Endometrium (tissue), 2 donors: ENCODE measurements around the gene CPA2.

Experiments used
- FAIRE-seq: peaks from 2 replicates; lab custom pipeline; 2012; peaks lifted over from hg19 to GRCh38; lab: Jason Lieb, UNC
- donor health status: control.
- donor health status: control.

Gene CPA2

DNA sequence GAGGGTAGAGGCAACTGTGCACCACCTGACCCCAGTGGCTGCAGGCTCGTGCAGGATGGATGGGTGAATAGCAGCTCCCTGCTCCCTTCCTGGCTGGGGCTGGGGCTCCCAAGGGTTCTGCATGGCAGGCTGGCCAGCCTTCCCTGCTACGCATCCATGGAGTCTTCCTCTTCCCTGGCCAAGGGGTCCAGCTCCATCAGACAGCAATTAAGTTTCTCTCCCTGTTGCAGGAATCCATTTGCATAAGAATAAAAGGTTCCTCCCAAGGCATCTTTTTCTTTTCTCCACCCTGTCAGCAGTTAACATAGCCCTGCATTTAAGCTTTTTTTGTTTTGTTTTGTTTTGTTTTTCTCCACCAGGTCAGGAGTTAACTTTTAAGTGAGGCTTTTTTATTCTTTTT is 10.0 kb upstream of the CPA2 start:
- no peak for FAIRE-seq

DNA sequence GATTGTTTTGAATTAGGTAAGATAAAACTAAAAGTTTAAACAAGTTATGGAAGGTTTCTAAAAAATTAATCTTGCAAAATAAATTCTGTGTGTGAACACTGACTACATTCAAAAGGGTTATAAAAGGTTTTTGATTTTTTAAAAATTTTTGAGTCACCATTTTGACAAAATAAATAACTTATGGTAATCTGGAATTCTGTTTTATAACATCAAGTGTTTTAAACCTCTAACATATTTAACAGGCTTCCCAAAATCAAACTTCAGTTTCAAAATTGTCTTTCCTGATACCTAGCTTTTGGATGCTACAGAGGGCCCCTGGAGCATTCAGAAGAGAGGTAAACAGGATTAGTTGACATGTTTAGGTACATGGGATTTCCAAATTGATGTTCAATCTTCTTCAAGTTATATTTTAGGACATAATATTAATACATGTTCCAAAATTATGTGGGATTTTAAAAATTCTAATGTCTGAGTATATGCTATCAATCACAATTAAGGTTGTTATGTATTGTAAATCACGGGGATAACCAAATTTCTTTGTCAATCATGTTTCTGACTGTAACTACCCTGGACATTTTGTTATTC is 8.1 kb upstream of the CPA2 start:
- no peak for FAIRE-seq

DNA sequence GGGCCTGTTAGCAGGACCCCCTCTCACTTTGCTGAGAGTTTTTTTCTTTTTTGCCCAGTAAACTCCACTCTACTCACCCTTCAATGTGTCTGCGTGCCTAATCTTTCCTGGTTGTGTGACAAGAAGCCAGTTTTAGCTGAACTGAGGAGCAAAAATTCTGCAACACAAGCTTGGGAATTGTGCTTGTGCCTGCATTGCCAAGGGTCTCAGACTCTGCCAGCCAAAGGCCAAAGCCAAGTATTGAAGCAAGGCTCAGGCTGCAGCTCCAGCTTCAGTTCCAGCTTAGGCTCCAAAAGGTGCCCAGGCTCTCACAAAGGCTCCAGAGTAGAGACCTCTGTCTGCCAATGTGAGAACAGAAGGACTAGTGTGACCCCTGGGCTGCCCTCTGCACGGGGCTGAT is 4.2 kb upstream of the CPA2 start:
- FAIRE-seq: no peak

DNA sequence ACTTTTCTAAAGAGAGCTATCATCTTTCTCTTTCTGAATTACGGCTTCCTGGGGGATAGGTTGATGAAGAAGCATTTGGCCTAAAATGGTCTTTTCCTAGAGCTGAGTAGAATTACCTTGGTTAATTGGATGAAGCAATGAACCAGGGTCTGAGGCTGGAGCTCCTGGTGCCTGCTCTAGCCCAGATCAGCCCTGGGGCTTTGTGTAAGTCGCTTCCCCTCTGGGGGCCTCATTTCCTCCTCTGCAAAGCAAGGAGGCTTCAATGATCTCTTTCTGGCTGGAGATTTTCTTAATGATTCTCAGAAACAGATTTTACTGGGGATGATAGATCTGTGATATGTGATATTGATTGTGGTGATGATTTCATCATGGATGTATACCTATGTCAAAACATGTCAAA is 3.5 kb upstream of the CPA2 start:
- FAIRE-seq: no peak

DNA sequence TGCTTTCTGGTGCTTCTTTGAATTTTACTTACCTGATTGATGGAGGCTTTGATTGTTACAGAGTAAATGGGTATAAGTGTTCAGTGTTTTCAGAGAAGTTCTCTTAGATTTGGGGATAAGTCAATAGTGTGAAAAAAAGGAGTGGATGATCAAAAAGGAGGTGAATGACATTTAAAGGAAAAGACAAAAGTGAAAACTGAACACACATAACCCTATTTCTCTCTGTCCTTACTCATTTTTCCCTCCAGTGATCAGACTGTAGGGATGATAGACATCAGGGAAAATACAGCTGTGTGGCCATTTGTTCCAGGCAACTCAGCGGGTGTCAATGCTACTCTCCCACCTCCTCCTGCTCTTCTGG is 278 bp downstream of the CPA2 start:
- FAIRE-seq: no peak

DNA sequence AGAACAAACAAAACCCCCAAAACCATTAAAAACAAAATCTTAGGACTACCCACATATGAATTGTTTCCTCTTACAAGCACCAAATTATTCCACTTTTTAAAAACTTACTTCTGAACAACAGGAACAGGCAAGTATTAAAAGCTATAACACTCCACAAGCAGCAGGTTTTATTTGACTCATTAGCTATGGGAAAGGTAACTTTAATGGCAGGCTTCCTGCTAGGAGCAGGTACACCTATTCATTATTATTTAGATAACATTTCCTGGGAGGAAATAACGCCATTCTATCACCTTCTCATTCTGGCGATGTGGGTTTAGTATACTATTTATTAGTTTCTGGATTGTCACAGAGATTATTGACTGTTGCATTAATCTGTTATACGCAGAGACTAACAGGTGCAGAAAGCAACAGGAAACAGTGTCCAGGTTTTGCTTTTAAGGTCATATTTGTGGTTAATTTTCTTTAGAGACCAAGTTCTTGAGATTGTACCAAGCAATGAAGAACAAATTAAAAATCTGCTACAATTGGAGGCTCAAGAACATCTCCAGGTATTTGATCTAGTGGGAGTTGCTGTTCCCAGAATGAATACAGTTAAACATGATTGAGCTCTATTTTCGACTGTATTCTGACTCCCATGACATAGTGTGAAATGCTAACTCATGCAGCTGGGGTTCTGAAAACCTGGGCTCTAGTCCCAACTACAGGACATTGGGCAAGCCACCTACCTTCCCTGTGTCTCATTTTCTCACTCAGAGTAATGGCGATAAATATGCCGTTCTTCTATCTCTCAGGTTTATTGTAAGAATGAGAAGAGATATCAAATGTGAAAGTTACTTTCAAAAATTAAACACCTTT is 2.0 kb downstream of the CPA2 start:
- FAIRE-seq: no peak

DNA sequence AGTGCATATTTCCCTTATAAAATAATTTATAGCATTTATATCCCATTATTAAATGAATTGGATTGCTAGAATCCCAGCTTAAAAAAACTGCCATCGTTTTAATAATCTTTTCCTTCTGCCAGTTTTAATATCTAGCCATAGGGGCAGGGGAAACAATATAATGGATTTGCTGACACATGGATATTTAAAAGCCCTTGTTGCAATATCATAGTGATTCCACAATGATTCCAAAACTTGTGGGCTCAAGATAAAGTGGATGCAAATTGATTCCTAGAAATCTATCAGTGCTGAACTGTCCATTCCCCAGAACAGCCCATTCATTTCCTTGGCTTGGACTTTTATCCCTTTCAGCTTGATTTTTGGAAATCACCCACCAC is 2.6 kb downstream of the CPA2 start:
- no peak for FAIRE-seq

DNA sequence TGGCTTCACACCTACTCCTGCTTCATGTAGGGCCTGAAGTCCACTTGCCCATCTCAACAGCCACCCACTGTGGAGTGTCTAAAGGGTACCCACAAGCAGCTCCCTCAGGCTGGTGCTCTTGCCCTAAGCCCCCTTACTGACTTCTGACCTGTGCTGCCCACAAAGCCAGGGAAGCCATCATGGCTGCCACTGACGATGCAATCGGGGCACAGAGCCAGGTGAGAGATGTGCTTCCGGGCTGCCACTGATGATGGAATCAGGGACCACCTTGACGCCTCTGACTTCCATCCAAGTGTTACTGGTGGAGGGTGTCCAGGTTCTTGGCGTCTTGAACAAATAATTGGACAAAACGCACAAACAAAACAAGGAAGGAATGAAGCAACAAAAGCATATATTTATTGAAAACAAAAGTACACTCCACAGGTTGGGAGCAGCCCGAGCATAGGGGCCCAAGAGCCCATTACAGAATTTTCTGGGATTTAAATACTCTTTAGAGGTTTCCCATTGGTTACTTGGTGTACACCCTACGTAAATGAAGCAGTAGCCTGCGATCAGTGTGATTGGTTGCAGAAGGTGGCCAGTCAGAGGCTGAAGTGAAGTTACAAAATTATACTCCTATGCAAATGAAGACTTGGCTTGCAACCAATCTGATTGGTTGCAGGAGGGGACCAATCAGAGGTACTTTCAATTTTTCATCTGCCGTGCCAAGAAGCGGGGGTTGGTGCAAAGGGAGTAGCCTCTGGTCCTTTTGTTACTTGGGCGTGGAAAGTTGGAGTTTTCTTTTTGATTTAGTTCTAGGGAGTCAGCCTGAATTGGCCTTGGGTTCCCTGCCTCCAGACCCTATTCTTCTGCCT is 4.5 kb downstream of the CPA2 start:
- FAIRE-seq: no peak

- no peak for FAIRE-seq
These were observed 5.9 kb downstream of the CPA2 start for GRCh38 chr7:130272381-130273080.

GRCh38 chr7:130273081-130273932 is 6.6 kb downstream of the CPA2 start:
- no peak for FAIRE-seq

- FAIRE-seq: no peak
These were observed 7.2 kb downstream of the CPA2 start for GRCh38 chr7:130273933-130274255.

GRCh38 chr7:130274296-130274695 is 7.6 kb downstream of the CPA2 start:
- no peak for FAIRE-seq

GRCh38 chr7:130274983-130275591 is 8.4 kb downstream of the CPA2 start:
- FAIRE-seq: no peak

- no peak for FAIRE-seq
These were observed 9.2 kb downstream of the CPA2 start for GRCh38 chr7:130275826-130276297.

DNA sequence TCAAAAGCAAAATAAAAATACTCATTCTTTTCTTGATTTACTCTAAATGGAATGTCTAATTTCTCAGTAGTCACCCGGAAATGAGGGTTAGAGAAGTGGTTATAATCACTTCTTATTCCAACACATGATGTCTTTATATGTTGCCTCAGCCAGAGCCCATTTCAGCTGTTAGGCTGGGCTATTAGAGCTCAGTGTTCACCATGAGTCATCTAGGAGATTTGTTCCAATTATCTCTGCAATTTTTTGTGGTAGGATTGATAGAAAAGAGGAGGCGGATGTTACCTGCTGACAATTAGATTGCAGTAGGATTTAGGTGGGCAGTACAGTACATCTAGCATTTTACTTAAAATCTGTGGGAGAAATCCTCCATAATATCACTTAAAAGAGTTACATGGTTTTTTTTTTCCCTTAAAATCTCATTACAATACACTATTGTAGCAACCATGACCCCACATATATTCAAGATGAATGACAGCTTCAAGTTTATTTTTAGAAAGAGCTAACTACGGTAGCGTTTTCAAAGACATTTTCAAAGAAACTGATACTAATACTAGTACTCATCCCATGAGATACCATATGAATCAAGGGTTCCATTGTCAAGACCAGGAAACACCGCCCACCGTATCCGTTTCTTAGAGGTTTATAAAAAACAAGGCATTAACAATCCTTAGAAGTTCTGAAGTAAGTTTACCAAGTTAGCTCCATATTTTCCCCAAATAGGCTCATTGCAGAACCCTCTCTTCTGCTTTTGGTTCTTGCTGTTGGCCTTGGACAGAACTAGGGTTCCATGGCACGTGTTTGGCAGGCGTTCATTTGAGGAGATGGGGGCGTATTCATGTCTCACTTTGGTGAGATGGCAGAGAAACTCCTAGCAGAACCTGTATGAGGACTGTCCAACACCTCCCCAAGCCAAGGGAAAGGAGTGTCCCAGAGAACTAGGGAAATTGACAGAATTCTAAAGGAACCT is 10.4 kb downstream of the CPA2 start:
- FAIRE-seq: no peak

- no peak for FAIRE-seq
These were observed 11.3 kb downstream of the CPA2 start for GRCh38 chr7:130277763-130278643.

GRCh38 chr7:130278860-130279259 is 12.2 kb downstream of the CPA2 start:
- FAIRE-seq: no peak

GRCh38 chr7:130279286-130279685 is 12.6 kb downstream of the CPA2 start:
- FAIRE-seq: no peak

DNA sequence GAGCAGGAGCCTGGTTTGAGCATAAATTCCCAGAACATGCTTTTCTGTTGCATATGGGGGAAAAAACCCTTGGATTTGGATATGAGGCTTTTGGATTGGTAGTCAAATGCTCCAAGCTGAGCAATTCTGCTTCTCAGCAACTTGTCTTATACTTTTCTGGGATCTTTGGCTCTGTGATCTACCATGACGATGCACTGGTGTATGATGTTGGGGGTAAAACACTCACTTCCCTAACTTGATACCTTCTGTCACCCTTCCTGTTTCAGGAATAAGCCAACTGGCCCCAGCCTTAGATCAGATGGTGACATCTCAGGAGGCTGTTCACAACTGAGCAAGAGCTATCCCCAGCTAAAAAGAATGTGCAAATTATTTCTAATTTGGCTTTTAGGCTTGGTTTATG is 13.2 kb downstream of the CPA2 start:
- no peak for FAIRE-seq
